ENCODE data around the gene VRK3.

DNA sequence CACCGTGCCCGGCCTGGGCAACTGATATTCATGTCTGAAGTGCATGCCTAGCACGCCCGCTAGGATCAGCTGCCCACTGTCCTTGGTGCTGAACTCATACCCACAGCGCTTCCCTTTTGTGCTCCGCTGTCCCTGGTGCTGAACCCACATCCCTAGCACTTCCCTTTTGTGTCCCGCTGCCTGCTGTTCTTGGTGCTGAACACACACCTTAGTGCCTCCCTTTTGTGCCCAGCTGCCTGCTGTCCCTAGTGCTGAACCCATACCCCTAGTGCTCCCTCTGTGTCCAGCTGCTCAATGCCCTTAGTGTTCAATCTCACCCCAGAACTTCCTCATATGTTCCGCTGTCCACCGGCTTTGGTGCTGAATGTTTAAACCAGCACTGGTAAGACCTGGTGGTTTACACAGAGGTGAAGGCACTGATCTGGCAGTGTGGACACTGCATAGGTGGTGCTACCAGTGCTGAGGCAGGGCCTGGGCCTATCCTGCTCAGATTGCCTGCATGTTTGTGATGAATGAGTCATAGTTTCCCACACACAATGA lies 37.9 kb downstream of the VRK3 start:
- TF ChIP-seq, protein P1, sequence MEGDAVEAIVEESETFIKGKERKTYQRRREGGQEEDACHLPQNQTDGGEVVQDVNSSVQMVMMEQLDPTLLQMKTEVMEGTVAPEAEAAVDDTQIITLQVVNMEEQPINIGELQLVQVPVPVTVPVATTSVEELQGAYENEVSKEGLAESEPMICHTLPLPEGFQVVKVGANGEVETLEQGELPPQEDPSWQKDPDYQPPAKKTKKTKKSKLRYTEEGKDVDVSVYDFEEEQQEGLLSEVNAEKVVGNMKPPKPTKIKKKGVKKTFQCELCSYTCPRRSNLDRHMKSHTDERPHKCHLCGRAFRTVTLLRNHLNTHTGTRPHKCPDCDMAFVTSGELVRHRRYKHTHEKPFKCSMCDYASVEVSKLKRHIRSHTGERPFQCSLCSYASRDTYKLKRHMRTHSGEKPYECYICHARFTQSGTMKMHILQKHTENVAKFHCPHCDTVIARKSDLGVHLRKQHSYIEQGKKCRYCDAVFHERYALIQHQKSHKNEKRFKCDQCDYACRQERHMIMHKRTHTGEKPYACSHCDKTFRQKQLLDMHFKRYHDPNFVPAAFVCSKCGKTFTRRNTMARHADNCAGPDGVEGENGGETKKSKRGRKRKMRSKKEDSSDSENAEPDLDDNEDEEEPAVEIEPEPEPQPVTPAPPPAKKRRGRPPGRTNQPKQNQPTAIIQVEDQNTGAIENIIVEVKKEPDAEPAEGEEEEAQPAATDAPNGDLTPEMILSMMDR (IDR thresholded peaks at IDR 0.05) = peak in 1 of 3 experiments; percentile 41
- TF ChIP-seq POLR2A (IDR thresholded peaks at IDR 0.05) = no peak

Measured in testis (tissue), 2 donors.